PC-3 (cell line): Measurements from ENCODE around the gene MCTP2. TPM values are rescaled to one million over a fixed set of nuclear protein-coding genes. Genes with fewer than 3 reads are reported as not detected.
A peak's percentile ranks its signal among the peaks of the same experiment; 100 is the strongest.

Experiments
- ATAC-seq: fragments of 200-7000 bp; cut with Tn5 transposase; 2 replicates; pipeline ENCODE4 v1.9.1; 2020; ENCODE audit warnings: mild to moderate bottlenecking, moderate library complexity
- BruUV-seq: library from RNA; stranded (reverse); fragments of 400-500 nt; replicated peaks from 2 replicates; lab custom pipeline; 2021; lab: Mats Ljungman, UMichigan
- CTCF ChIA-PET: fragments of 300-600 bp; sonication (Branson Sonifier 250); formaldehyde crosslinking; loops from one replicate; lab custom pipeline; 2022; ENCODE audit warnings: antibody characterized with exemption; lab: Charles Lee
- POLR2A ChIA-PET: fragments of 300-600 bp; sonication (Branson Sonifier 250); formaldehyde crosslinking; loops from one replicate; lab custom pipeline; 2022; ENCODE audit warnings: antibody characterized with exemption; ENCODE audit not compliant: unreplicated experiment; lab: Charles Lee
- DNase-seq: peaks from one replicate; pipeline ENCODE4 v3.0.0-alpha.2; 2015
- H2AFZ ChIP-seq: fragments of 300-600 bp; sonication (generic); 2 replicates; pipeline ENCODE4 v1.6.0; 2016; ENCODE audit warnings: antibody characterized with exemption, low read length
- H3F3A ChIP-seq: fragments of 300-600 bp; sonication (generic); one replicate; pipeline ENCODE4 v1.6.0; 2017; ENCODE audit warnings: antibody characterized with exemption, low read length, control low read depth, mild to moderate bottlenecking; ENCODE audit not compliant: unreplicated experiment
- H3K27ac ChIP-seq: fragments of 300-600 bp; sonication (generic); 2 replicates; pipeline ENCODE4 v1.5.1; 2016; ENCODE audit warnings: mild to moderate bottlenecking, low read length
- H3K27me3 ChIP-seq: fragments of 300-600 bp; sonication (generic); 2 replicates; pipeline ENCODE4 v1.6.1; 2016; ENCODE audit warnings: low read length, mixed read lengths
- H3K36me3 ChIP-seq: fragments of 300-600 bp; sonication (generic); 2 replicates; pipeline ENCODE4 v1.6.1; 2016; ENCODE audit warnings: low read depth, mixed run types, low read length, mixed read lengths
- H3K4me1 ChIP-seq: fragments of 300-600 bp; sonication (generic); 2 replicates; pipeline ENCODE4 v1.5.1; 2016; ENCODE audit warnings: low read length; ENCODE audit not compliant: insufficient read depth
- H3K4me2 ChIP-seq: fragments of 300-600 bp; sonication (generic); 2 replicates; pipeline ENCODE4 v1.6.0; 2016; ENCODE audit warnings: low read length
- H3K4me3 ChIP-seq: fragments of 300-600 bp; sonication (generic); 2 replicates; pipeline ENCODE4 v1.5.1; 2016; ENCODE audit warnings: mild to moderate bottlenecking, low read length, mixed read lengths
- H3K79me2 ChIP-seq: fragments of 300-600 bp; sonication (generic); 2 replicates; pipeline ENCODE4 v1.6.1; 2017; ENCODE audit warnings: low read length, mixed read lengths
- H3K9ac ChIP-seq: fragments of 300-600 bp; sonication (generic); 2 replicates; pipeline ENCODE4 v1.6.0; 2016; ENCODE audit warnings: mild to moderate bottlenecking, low read length
- H3K9me2 ChIP-seq: fragments of 300-600 bp; sonication (generic); replicated peaks from 2 replicates; pipeline ENCODE4 v1.6.1; 2016; ENCODE audit warnings: mixed run types, low read length, mixed read lengths
- H3K9me3 ChIP-seq: fragments of 300-600 bp; sonication (generic); 2 replicates; pipeline ENCODE4 v1.6.1; 2016; ENCODE audit warnings: low read length, mixed read lengths
- H4K20me1 ChIP-seq: fragments of 300-600 bp; sonication (generic); 2 replicates; pipeline ENCODE4 v1.6.1; 2016; ENCODE audit warnings: low read length, mixed read lengths
- CTCF ChIP-seq: fragments of 300-600 bp; sonication (generic); conservative IDR thresholded peaks from 2 replicates; pipeline ENCODE4 v1.5.1; 2017; ENCODE audit warnings: antibody characterized with exemption, low read depth, mild to moderate bottlenecking, low read length
- EZH2 ChIP-seq: fragments of 300-600 bp; sonication (generic); IDR thresholded peaks from one replicate; pipeline ENCODE4 v1.6.1; 2017; ENCODE audit warnings: antibody characterized with exemption, mild to moderate bottlenecking, low read length; ENCODE audit not compliant: unreplicated experiment
- EZH2phosphoT487 ChIP-seq: fragments of 300-600 bp; sonication (generic); IDR thresholded peaks from 2 replicates; pipeline ENCODE4 v1.6.1; 2018; ENCODE audit warnings: mild to moderate bottlenecking, antibody characterized with exemption, low read length, borderline replicate concordance
- intact Hi-C: fragments of 100-400 bp; cut with micrococcal nuclease; formaldehyde crosslinking; loops from 2 replicates; pipeline ENCODE4 v1.9.0; 2023
- total RNA-seq: library from RNA; depleted of rRNA; stranded (reverse); fragments of >200 nt; gene quantifications from 2 replicates; pipeline ENCODE4 v1.2.3, GENCODE V29; 2014

The MCTP2 gene
- total RNA-seq, 1 experiment from 2014 or later: 6.2 TPM

DNA sequence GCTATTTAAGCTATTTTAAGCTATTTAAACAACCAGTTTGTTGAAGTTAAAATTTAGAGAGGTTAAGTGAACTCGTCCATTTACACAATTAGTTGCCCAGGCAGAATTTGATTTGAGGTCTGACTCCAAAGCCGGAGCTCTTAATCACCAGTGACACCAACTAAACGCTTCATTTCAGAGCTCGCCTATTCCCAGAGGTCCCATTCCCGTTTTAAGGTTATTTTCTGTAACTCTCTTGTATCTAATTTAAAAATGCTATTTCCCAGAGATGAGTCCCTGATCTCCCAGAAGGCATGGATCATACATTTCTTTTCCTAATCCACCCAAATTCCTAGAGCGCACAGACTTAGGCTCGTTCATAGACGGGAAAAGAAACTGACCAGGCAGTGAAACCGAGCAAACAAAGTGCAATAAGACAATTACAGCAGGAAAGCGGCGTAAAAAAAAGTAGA lies 904 bp upstream of the MCTP2 start:
- H3K4me3 ChIP-seq: peak overlapping the region; percentile 75
- ATAC-seq (no peak), DNase-seq (no peak)
- peak overlapping the region; percentile 65 for H3K9ac ChIP-seq
- H3K36me3 ChIP-seq: no peaks in the 10 kb centered on the region
- H3K9me2 ChIP-seq: no peaks in the 10 kb centered on the region
- H3K4me1 ChIP-seq: peaks cover 27% of the 10 kb centered on the region
- H3K27me3 ChIP-seq: no peaks in the 10 kb centered on the region
- peak overlapping the region; percentile 84 for H3K4me2 ChIP-seq
- ChIA-PET POLR2A (no interaction called here), CTCF (no interaction called here)
- H4K20me1 ChIP-seq: no peaks in the 10 kb centered on the region
- BruUV-seq: no TSS peak
- H3F3A ChIP-seq: no peaks in the 10 kb centered on the region
- H3K79me2 ChIP-seq: peaks cover 19% of the 10 kb centered on the region
- intact Hi-C loops: no loop called here
- H2AFZ ChIP-seq: peak overlapping the region; percentile 95
- no peaks in the 10 kb centered on the region for H3K9me3 ChIP-seq
- peak overlapping the region; percentile 85 for H3K27ac ChIP-seq
- TF ChIP-seq CTCF (no peak), EZH2phosphoT487 (no peak), EZH2 (no peak)

DNA sequence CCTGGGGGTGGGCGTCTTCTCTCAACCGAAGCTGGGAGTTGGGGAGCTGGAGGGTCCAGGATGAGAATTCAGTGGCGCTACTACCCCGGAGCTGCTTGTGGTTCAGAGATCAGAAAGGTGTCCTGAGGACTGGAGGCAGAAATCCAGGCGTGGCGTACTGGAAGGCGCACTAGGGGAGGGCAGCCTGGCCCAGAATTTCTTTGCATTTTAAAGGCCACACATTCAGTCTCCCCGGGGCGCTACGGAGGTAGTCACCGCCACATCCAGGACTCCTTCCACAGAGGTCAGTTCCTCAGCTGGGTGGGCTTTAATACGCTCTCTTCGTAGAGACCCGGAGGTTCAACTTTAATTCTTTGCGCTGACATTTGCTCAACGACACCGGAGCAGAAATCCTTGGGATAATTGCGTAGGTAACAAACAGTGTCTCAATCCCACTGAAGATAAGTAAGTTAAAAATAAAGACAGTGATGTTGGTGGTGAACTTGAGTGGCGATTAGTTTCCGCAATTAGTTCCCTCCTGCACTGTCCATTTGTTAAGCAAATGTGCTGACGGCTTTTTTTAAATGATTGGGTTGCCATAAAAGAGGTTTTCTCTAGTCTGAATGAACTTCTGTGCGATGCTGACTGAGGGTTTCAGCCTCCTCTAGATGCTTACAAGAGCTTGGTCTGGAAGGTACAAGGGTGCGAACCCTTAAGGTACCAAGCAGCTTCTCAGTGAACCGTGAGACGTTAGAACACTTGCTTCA lies 535 bp downstream of the MCTP2 start:
- peak overlapping the region; percentile 95 for H2AFZ ChIP-seq
- CTCF ChIA-PET: no interaction called here

More for the DNA sequence above, 535 bp downstream of the MCTP2 start:
- H3K27me3 ChIP-seq: no peaks in the 10 kb centered on the region
- intact Hi-C loops: no loop called here
- peak; percentile 22 for DNase-seq
- peak overlapping the region; percentile 75 for H3K4me3 ChIP-seq
- H3K9me2 ChIP-seq: no peaks in the 10 kb centered on the region
- no peak for TF ChIP-seq CTCF
- no peaks in the 10 kb centered on the region for H3F3A ChIP-seq
- H3K79me2 ChIP-seq: peaks cover 26% of the 10 kb centered on the region
- POLR2A ChIA-PET: no interaction called here
- no TSS peak for BruUV-seq
- peak overlapping the region; percentile 84 for H3K4me2 ChIP-seq
- peak overlapping the region; percentile 65 for H3K9ac ChIP-seq
- no peaks in the 10 kb centered on the region for H3K36me3 ChIP-seq
- H3K4me1 ChIP-seq: peaks cover 38% of the 10 kb centered on the region
- no peaks in the 10 kb centered on the region for H3K9me3 ChIP-seq
- H4K20me1 ChIP-seq: no peaks in the 10 kb centered on the region
- no peak for ATAC-seq
- H3K27ac ChIP-seq: peak overlapping the region; percentile 85
